ENCODE results near the gene HAUS8.
"Not testable (repeated sequence)": the region's sequence is repeated elsewhere in the genome, so short reads cannot be mapped to it uniquely, and the experiment has no call there.

Gene HAUS8

GRCh38 chr19:17101686-17102628 is 26.7 kb upstream of the HAUS8 start:
- no peak for DNase-seq

- no peak for DNase-seq
These were observed 23.1 kb upstream of the HAUS8 start for GRCh38 chr19:17098326-17098725.

- peak; percentile 60 for DNase-seq
These were observed 22.4 kb upstream of the HAUS8 start for GRCh38 chr19:17097593-17098126.

- no peak for DNase-seq
These were observed 20.1 kb upstream of the HAUS8 start for GRCh38 chr19:17095141-17095919.

- not testable (repeated sequence) for DNase-seq
These were observed 19.4 kb upstream of the HAUS8 start for GRCh38 chr19:17094694-17095093.

GRCh38 chr19:17092696-17093095 is 17.4 kb upstream of the HAUS8 start:
- DNase-seq: no peak

GRCh38 chr19:17091758-17092333 is 16.6 kb upstream of the HAUS8 start:
- DNase-seq: peak; percentile 93

- DNase-seq: peak; percentile 74
These were observed 15.3 kb upstream of the HAUS8 start for GRCh38 chr19:17090583-17090982.

GRCh38 chr19:17088552-17088951 is 13.3 kb upstream of the HAUS8 start:
- no peak for DNase-seq

GRCh38 chr19:17086834-17087233 is 11.6 kb upstream of the HAUS8 start:
- DNase-seq: no peak

- no peak for DNase-seq
These were observed 10.9 kb upstream of the HAUS8 start for GRCh38 chr19:17086120-17086519.

- DNase-seq: no peak
These were observed 6.7 kb upstream of the HAUS8 start for GRCh38 chr19:17081672-17082630.

GRCh38 chr19:17080440-17080801 is 5.2 kb upstream of the HAUS8 start:
- no peak for DNase-seq

GRCh38 chr19:17079710-17080439 is 4.6 kb upstream of the HAUS8 start:
- DNase-seq: peak; percentile 24

GRCh38 chr19:17078920-17079709 is 3.9 kb upstream of the HAUS8 start:
- no peak for DNase-seq

GRCh38 chr19:17078036-17078919 is 3.0 kb upstream of the HAUS8 start:
- DNase-seq: no peak

GRCh38 chr19:17077447-17078028 is 2.3 kb upstream of the HAUS8 start:
- no peak for DNase-seq

- peak; percentile 40 for DNase-seq
These were observed 1.3 kb upstream of the HAUS8 start for GRCh38 chr19:17076543-17076991.

All from hematopoietic multipotent progenitor cell treated with erythropoietin and hydrocortisone succinate and interleukin-3 and kit ligand, for 4 days (in vitro differentiated cells).